ENCODE measurements around the gene ELOB.

Gene ELOB

DNA sequence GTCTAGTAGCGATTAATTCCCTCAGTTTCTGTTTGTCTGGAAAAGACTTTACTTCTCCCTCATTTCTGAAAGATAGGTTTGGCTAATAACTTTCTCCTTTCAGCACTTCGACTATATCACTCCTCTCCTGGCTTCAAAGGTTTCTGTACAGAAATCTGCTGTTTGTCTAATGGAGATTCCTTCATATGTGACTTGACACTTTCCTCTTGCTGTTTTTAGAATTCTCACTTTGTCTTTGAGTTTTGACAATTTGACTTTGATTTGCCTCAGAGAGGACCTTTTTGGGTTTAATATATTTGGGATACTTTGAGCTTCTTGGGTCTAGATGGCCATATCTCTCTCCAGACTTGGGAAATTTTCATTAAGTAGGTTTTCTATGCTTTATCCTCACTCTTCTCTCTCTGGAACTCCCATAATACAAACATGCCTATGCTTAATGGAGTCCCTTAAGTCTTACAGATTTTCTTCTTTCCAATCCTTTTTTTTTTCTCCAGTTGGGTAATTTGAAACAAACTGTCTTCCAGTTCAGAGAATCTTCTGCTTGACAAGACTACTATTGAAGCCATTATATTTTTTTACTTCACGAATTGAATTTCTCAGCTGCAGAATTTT is 32.2 kb upstream of the ELOB start:
- DNase-seq: no peak

DNA sequence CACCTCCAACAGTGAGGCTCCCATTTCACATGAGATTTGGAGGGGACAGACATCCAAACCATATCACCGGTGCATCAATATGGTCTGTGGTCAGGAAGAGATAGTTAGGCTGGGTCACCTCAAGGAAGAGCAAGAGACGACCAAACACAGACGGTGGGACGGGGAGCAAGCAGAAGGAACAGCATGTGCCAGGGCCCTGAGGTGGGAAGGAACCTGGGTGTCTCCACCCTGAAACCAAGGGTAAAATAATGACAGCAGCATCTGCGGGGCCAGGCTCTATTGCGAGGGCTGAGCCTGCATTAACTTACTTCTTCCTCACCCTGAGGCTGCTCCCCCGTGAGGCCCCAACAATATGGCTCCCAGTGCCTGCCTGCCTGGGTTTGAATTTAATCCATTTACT is 31.1 kb upstream of the ELOB start:
- no peak for DNase-seq

DNA sequence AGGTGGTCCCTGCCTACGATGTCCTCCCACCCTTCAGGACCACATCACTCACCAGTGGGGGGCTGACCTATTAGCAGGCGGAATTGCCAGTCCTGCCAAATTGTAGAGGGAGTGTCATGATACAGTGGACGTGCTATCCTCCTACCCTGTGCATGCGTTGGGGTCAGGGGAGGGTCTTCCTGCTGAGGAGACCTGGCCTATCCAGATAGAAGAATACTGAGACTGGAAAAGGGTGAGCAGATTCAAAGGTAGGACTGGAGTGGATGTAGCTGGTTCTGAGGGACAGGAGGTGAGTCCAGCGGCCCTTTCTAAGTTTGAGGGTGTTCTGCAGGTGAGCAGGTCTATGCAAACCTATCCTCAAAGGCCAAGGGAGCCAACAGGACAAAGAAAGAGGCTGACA is 29.2 kb upstream of the ELOB start:
- no peak for DNase-seq

DNA sequence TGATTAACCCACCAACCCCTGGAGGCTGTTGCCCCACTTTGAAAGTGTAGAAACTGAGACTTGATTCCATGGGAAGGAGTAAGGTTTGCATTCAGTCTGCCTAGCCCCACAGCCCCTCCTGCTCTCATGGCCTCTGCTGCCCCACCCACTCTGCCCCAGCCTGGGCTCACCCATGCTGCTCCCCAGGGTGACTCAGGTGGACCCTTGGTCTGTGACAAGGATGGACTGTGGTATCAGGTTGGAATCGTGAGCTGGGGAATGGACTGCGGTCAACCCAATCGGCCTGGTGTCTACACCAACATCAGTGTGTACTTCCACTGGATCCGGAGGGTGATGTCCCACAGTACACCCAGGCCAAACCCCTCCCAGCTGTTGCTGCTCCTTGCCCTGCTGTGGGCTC is 27.6 kb upstream of the ELOB start:
- DNase-seq: no peak

DNA sequence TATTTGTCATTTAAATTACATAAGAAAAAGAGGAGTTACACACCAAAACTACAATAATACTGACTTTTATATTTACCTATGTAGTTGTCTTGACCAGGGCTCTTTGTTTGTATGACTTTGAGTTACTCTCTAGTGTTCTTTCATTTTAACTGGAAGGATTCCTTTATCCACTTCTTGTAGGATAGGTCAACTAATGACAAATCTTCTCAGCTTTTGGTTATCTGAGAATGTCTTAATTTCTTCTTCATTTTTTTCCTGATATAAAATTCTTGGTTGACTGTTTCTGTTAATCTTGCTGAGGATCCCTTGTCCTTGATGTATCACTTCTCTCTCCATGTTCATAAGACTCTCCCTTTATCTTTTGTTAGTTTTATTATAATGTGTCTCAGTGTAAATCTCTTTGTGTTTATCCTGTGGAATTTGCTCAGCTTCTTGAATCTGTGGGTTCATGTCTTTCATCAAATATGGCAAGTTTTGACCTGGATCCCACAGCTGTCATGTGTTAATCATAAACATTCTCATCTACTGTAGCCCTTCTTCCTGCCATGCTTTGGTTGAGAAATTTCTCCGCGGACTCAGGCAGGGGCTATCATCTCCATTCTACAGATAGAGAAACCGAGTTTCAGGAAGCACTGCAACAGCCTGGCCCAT is 26.6 kb upstream of the ELOB start:
- DNase-seq: no peak

DNA sequence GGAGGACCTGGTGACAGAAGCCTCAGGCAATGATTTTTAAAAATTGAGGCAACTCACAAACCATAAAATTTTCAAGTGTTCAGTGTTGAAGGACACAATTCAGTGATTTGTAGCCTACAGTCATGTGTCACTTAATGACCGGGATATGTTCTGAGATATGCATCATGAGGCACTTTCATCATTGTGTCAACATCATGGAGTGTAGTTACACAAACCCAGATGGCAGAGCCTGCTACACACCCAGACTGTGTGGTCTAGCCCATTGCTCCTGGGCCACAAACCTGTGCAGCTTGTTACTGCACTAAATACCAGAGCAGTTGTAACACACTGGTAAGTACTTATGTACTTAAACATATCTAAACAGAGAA is 22.8 kb upstream of the ELOB start:
- no peak for DNase-seq

DNA sequence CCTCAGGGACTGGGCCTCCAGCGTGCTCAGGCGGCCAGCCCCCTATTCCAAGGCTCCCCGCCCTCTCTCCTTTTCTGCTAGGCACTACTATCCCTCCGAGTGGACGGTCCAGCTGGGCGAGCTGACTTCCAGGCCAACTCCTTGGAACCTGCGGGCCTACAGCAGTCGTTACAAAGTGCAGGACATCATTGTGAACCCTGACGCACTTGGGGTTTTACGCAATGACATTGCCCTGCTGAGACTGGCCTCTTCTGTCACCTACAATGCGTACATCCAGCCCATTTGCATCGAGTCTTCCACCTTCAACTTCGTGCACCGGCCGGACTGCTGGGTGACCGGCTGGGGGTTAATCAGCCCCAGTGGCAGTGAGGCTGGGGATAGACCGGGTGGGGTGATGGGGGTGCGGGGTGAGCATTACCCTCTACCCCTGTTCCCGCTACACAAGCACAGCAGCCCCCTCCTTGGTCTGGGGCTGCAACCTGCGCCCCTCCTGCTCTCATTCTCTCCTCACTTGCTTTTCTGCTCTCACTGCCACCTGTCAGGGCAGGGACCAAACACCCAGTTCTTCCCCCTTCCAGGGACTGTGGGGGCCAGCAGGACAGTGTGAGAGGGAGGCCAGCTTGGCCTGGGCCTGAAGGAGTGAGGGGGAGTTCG is 22.3 kb upstream of the ELOB start:
- DNase-seq: no peak

DNA sequence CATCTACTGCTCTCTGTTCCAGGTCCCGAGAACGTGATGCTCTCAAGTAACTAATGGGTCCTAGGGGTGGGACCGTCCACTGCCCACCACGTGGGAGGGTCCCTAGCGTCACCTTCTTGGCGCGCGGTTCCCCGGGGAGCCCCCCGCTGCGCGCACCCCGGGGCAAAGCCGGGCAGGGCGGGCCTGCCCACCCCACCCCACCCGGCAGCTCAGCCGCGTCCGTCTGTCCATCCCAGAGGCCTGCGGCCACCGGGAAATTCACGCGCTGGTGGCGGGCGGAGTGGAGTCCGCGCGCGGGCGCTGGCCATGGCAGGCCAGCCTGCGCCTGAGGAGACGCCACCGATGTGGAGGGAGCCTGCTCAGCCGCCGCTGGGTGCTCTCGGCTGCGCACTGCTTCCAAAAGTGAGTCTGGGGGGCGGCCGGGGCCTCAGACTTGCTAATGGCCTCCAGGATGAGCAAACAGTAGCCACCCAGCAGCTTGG is 21.7 kb upstream of the ELOB start:
- DNase-seq: no peak

DNA sequence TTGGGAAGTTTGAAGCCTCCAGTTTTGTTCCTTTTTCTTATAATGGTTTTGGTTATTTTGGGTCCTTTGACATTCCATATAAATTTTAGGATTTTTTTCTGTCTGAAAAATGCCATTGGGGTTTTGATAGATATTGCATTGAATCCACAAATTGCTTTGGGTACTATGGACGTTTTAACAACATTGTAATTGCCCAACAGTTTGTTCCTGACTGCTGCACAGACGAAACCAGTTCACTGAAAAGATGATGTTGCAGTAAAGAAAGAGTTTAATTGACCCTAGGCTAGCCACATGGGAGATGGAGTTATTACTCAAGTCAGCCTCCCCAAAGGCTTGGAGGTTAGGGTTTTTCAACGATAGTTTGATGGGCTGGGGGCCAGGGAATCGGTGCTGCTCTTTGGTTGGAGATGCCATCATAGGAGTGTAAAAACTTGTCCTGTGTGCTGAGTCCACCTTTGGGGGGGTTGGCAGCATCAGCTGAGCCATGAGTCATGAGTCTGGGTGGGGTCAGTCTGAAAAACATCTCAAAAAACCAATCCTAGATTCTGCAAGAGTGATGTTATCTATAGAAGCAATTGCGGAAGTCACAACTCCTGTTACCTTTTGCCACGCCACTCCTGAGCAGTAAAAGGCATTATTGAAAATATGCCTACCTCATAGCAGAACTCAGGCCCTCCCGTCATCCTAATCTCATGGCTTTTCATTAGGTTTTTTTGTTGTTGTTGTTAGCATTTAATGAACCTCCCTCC is 18.5 kb upstream of the ELOB start:
- no peak for DNase-seq

DNA sequence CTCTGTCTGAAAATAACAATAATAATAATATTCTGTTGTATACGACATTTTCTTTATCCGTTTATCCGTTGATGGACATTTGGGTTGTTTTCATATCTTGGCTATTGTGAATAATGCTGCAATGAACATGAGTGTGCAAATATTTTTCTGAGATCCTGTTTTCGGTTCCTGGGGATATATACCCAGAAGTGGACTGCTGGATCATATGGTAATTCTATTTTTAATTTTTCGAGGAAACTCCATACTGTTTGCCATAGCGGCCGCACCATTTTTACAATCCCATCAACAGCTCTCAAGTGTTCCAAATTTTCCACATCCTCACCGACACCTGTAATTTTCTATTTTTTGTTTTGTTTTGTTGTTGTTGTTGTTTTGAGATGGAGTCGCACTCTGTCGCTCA is 15.9 kb upstream of the ELOB start:
- no peak for DNase-seq

DNA sequence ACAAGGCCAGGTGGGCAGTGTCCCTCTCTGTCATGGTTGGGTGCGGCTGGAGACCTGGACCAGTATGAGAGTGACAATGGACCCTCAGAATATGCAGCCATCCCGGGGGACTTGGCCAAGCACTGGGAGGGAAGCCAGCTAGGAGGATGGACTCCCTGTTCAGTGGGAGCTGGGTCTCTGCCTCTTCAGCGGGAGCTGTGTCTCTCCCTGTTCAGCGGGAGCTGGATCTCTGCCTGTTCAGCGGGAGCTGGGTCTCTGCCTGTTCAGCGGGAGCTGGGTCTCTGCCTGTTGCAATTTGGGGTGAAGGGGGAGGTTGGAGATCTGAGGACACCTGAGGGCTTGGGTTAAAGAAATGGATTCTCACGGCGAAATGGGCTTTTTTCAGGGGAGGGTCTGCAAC is 14.1 kb upstream of the ELOB start:
- DNase-seq: no peak

DNA sequence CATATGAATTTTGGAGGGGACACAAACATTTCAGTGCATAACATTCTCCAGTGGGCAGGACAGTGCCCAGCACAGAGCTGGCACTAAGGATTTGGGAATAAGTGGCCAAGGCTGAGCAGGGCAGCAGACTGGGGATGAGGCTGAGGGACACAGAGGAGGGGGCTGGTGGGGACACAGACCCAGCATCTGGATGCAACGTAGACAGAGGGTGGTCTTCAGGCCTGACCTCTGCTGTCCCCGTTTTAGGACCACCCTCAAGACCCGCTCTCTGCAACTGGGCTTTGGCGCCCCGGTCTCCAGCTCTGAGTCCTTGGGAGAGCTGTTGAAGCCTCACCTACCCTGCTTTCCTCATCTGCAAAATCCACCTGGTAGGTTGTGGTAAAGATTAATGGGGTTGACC is 13.6 kb upstream of the ELOB start:
- no peak for DNase-seq

DNA sequence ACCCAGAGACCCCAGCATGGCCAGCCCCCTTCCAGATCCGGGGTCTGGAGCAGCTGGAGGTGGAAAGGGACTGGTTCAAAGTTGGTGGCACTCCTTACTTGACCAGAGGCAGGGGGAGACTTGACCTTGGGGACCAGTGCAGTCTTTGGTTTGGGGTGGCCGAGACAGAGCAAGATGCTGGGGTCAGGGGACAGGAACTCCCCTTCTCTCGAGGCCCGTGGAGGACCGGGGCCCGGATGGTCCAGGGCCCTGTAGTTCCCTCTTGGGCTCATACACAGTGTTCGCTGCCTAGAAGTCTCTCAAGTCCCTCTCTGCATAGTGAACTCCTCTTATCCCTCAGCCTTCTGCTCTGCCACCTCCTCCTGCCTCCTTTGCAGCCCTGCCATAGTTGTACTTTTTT is 10.9 kb upstream of the ELOB start:
- DNase-seq: no peak

DNA sequence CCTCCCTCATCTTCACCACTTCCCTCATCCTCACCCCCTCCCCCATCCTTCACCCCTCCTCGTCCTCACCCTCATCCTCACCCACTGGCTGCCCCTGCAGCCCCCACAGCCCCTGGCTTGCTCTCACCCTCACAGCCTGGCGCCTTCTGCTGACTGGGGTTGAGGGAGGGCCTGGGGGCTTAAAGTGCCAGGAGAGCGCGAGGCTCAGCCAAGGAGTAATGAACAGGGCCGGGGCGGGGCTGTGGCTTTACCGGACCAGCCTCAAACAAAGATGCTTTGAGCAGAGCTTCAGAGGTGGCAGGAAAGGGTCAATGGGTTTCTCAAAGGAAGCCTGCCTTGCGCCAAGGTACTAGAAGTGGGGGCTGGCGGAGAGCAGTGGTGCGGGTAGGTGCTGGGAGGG is 10.3 kb upstream of the ELOB start, which contains the start of gene PRSS33:
Gene PRSS33, minus strand, starts transcription at position 155 of the 400 bp plus-strand sequence. CDS start 1,013 bp downstream, outside the sequence.
- no peak for DNase-seq

DNA sequence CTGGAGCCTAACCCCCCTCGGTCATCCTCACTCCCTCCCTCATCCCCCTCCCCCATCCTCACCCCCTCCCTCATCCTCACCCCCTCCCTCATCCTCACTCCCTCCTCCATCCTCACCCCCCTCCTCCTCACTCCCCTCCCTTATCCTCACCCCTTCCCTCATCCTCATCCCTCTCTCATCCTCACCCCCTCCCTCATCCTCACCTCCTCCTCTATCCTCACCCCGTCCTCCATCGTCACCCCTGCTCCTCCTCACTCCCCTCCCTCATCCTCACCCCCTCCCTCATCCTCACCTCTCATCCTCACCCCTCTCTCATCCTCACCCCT is 9.7 kb upstream of the ELOB start:
- DNase-seq: no peak

DNA sequence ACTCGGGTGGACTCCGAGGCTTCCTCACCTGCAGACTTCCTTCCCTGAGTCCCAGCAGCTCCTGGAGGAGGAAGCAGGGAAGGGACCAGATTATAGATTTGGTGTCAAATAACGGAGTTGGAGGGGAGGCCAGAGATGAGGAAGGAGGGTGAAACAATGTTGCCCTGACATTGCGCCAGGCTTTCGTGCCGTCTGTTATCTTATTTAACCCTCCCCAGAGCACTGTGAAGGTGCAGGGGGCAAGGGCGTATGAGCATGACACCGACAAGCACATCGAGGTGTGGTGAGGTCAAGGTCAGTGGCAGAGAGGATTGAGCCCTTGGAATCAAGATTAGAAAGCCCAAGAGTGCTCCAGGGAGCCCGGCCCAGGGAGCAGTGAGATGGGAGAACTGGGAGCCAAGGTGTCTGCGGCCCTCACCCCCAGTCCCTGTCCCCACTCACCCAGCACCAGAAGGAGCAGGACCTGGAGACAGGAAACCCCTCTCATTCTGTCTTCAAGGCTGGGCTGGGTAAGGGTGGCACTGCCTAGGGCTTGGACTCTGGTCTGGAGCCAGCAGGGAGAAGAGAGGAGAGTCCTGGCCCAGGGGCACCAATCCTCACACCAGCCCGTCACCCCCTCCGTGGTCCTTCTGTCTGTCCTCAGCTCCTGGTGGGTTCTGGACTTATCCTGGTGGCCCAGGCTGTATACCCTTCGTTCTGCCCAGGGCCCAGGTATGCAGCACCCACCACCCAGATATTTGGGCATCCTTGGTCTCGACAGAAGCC is 9.2 kb upstream of the ELOB start:
- DNase-seq: no peak

DNA sequence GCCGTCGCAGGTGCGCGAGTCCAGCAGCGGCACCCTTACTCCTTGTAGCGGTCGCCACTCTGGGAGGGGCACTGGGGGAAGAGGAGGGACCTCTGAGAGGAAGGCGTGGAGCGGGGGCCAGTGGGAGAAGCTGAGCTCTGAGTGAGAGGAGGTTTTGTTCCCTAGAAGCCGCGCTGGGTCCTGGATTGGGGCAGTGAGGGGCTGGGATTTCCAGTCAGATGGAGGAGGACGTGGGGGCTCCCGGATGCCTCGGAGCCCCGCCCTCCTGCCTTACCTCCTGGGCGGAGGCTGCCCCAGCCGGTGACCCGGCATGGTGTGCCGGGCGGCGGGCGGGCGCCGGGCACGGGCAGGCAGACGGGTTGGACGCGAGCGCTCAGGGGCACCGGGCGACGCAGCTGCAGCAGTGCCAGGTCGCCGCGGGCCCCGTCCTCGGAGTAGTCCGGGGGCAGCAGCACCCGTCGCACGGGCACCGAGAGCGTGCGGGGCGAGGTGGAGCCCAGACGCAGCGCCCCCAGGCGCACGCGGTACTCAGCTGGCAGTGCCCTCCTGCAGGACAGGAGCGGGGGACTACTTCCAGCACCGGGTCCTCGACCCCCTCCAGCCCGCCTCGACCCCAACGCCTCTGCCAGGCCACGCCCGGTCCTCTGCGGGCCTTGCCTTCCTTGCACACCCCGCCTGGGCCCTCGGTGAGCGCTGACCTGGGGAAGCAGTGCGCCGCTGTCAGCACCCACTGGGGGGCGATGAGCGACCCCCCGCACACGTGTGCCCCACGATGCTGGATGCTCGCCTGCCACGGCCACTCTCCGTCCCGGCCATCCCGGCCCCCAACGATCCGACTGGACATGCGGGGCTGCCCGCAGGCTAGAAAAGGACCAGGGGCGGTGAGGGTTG is 8.3 kb upstream of the ELOB start:
- DNase-seq: no peak

DNA sequence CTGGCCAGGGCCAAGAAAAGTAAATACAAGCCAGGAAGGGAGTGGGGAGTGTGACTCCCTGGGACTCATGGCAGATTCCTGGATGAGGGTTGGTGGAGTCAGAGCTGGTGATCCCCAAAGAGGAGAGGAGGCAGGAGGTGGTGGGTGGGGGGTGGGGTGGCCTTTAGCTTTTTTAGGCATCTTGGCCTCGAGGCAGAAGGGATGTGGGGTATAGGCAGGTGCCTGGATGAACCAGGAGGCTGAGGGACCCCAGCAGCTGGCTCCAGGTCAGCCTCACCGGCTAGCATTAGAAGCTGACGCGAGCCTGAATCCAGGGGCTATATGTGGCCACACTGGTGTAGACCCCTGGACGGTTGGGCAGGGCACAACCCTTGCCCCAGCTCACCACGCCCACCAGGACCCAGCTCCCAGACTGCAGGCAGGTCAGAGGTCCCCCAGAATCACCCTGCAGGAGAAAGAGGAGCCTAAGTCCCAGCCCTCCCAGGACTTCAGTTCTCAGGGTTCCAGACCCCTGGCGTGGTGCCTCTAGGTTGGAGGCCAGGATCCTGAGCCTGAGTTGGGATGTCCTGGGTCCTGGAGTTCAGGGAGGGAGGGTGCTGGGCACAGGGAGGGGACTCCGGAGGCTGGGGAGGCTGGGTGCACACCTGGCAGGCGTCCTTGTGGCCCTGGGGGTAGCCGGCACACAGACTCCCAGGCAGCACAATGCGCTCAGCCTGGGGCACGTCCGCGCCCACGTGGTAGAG is 7.4 kb upstream of the ELOB start:
- no peak for DNase-seq

DNA sequence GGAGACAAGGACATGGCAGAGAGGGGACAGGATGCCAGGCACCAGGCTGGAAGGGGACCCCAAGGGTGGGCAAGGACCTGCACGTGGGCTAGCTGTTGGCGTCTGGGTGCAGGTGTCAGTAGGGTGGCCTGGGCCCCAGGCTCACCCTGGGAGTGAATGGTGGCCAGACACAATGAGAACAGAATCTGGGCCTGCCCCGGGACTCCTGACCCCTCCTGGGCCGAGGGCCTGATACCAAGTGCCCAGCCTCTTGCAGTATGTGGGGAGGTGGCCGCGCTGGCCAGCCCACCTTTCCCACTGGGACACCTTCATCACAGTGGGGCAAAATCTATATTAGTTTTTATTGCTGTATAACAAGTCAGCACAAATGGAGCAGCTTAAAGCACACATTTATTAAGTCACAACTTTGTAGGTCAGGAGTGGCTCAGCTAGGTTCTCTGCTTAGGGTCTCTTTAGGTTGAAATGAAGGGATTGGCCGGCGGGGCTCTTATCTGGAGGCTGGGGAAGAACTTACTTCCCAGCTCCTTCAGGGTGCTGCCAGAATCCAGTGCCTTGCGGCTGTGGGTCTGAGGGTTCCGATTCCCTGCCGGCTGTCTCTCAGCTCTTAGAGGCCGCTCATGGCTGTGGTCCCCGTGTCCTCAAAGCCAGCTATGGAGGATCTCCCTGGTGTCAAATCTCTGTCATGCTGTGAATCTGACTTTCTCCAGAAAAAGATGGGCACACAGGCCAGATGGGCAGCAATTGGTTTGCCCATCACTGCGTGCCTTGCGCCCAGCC is 6.7 kb upstream of the ELOB start:
- DNase-seq: no peak

DNA sequence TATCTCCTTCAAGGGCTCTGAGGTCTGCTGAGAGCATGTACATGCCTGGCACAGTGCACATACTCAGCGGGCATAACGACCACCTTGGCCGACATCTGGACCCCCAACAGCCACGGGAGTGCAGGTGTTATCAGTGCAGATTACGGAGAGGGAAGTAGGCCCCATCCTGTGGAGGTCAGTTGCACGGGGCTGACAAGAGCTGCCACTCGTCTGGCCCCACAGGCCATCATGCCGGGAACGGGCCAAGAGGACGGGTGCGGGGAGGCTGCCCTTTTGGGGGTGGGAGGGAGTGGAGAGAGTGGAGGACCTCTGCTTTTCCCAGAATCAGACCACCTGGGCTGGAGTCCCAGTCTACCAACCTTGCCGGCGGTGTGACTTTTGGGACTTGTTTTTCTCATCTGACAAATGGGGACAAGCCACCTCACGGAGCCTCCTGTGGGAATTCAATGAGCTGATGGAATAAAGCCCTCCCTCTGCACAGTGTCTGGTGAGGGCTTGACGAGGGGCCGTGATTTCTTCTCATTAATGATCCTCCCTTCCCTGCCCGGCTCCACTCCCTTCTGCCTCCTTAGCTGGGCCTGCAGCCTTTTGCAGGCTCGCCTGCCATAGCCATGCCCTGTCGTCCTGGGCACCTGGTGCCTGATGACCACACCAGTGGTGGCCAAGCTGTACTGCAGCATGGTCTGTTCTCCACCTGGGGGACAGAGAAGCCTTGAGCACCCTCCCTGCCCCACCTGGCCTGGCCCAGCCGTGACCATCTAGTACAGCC is 5.7 kb upstream of the ELOB start:
- no peak for DNase-seq

Data from NCI-H2227 treated with DMSO at 0.1 percent for 48 hours (cell line).